Adipocyte (in vitro differentiated cells): ENCODE results near the gene RELN.
A peak's percentile ranks its signal among the peaks of the same experiment; 100 is the strongest.

Experiments used
- DNase-seq: peaks from one replicate; pipeline ENCODE4 v3.0.0-alpha.2; 2015; ENCODE audit warnings: low read depth
- H3K27me3 ChIP-seq: replicated peaks from 2 replicates; pipeline ENCODE4 v1.7.0; 2013; ENCODE audit warnings: mild to moderate bottlenecking, low read length, moderate library complexity; ENCODE audit not compliant: control insufficient read depth, insufficient read depth
- H3K36me3 ChIP-seq: 2 replicates; pipeline ENCODE4 v1.7.0; 2013; ENCODE audit warnings: low read length, mild to moderate bottlenecking, moderate library complexity; ENCODE audit not compliant: control insufficient read depth, insufficient read depth, severe bottlenecking
- H3K4me1 ChIP-seq: 2 replicates; pipeline ENCODE4 v1.7.0; 2013; ENCODE audit warnings: mild to moderate bottlenecking, low read length, moderate library complexity; ENCODE audit not compliant: control insufficient read depth, insufficient read depth
- H3K4me3 ChIP-seq: 2 replicates; pipeline ENCODE4 v1.7.0; 2013; ENCODE audit warnings: mild to moderate bottlenecking, low read length, moderate library complexity
- H3K9ac ChIP-seq: 2 replicates; pipeline ENCODE4 v1.7.0; 2013; ENCODE audit warnings: mild to moderate bottlenecking, low read length, moderate library complexity
- H3K9me3 ChIP-seq: 2 replicates; pipeline ENCODE4 v1.7.0; 2013; ENCODE audit warnings: mild to moderate bottlenecking, low read length, moderate library complexity; ENCODE audit not compliant: control insufficient read depth

The RELN gene

GRCh38 chr7:103865442-103865841 lies 124.0 kb downstream of the RELN start:
- Histone ChIP-seq H3K4me3 (no peak overlapping the region), H3K9me3 (no peaks in the 10 kb centered on the region), H3K27me3 (no peaks in the 10 kb centered on the region), H3K4me1 (no peaks in the 10 kb centered on the region), H3K36me3 (no peaks in the 10 kb centered on the region), H3K9ac (no peak overlapping the region)
- DNase-seq: no peak

- no peak overlapping the region for H3K4me3 ChIP-seq
- no peaks in the 10 kb centered on the region for H3K36me3 ChIP-seq
- H3K9me3 ChIP-seq: no peaks in the 10 kb centered on the region
- H3K27me3 ChIP-seq: no peaks in the 10 kb centered on the region
- H3K4me1 ChIP-seq: no peaks in the 10 kb centered on the region
- no peak overlapping the region for H3K9ac ChIP-seq
- DNase-seq: no peak
Measured at GRCh38 chr7:103862302-103863035, 127.0 kb downstream of the RELN start.

GRCh38 chr7:103859709-103860108 lies 129.7 kb downstream of the RELN start:
- Histone ChIP-seq H3K27me3 (no peaks in the 10 kb centered on the region), H3K9me3 (no peaks in the 10 kb centered on the region), H3K4me1 (no peaks in the 10 kb centered on the region), H3K36me3 (no peaks in the 10 kb centered on the region), H3K9ac (no peak overlapping the region), H3K4me3 (no peak overlapping the region)
- DNase-seq: no peak

- Histone ChIP-seq H3K36me3 (no peaks in the 10 kb centered on the region), H3K9ac (no peak overlapping the region), H3K4me1 (no peaks in the 10 kb centered on the region), H3K27me3 (no peaks in the 10 kb centered on the region), H3K4me3 (no peak overlapping the region), H3K9me3 (no peaks in the 10 kb centered on the region)
- DNase-seq: no peak
Measured at GRCh38 chr7:103857435-103857834, 132.0 kb downstream of the RELN start.

- H3K9me3 ChIP-seq: no peaks in the 10 kb centered on the region
- H3K27me3 ChIP-seq: no peaks in the 10 kb centered on the region
- no peak for DNase-seq
- no peaks in the 10 kb centered on the region for H3K4me1 ChIP-seq
- H3K4me3 ChIP-seq: no peak overlapping the region
- H3K36me3 ChIP-seq: no peaks in the 10 kb centered on the region
- H3K9ac ChIP-seq: no peak overlapping the region
Measured at GRCh38 chr7:103856929-103857328, 132.5 kb downstream of the RELN start.

GRCh38 chr7:103855671-103856070 lies 133.8 kb downstream of the RELN start:
- H3K36me3 ChIP-seq: no peaks in the 10 kb centered on the region
- no peak overlapping the region for H3K4me3 ChIP-seq
- H3K9me3 ChIP-seq: no peaks in the 10 kb centered on the region
- H3K4me1 ChIP-seq: no peaks in the 10 kb centered on the region
- no peak for DNase-seq
- H3K9ac ChIP-seq: no peak overlapping the region
- no peaks in the 10 kb centered on the region for H3K27me3 ChIP-seq

- H3K27me3 ChIP-seq: no peaks in the 10 kb centered on the region
- DNase-seq: no peak
- H3K4me3 ChIP-seq: no peak overlapping the region
- no peak overlapping the region for H3K9ac ChIP-seq
- no peaks in the 10 kb centered on the region for H3K9me3 ChIP-seq
- no peaks in the 10 kb centered on the region for H3K4me1 ChIP-seq
- no peaks in the 10 kb centered on the region for H3K36me3 ChIP-seq
Measured at GRCh38 chr7:103854611-103855010, 134.8 kb downstream of the RELN start.

- peak; percentile 1 for DNase-seq
Measured at GRCh38 chr7:103851357-103851756, 138.1 kb downstream of the RELN start.

GRCh38 chr7:103843689-103844480 lies 145.6 kb downstream of the RELN start:
- Histone ChIP-seq H3K4me1 (no peaks in the 10 kb centered on the region), H3K9me3 (no peaks in the 10 kb centered on the region), H3K9ac (no peak overlapping the region), H3K27me3 (no peaks in the 10 kb centered on the region), H3K36me3 (no peaks in the 10 kb centered on the region), H3K4me3 (no peak overlapping the region)
- DNase-seq: no peak

More at GRCh38 chr7:103851357-103851756, 138.1 kb downstream of the RELN start:
- no peak overlapping the region for H3K4me3 ChIP-seq
- no peaks in the 10 kb centered on the region for H3K4me1 ChIP-seq
- H3K27me3 ChIP-seq: no peaks in the 10 kb centered on the region
- H3K9ac ChIP-seq: no peak overlapping the region
- no peaks in the 10 kb centered on the region for H3K9me3 ChIP-seq
- H3K36me3 ChIP-seq: no peaks in the 10 kb centered on the region

GRCh38 chr7:103833401-103833800 lies 156.1 kb downstream of the RELN start:
- no peak for DNase-seq
- Histone ChIP-seq H3K27me3 (no peaks in the 10 kb centered on the region), H3K4me1 (no peaks in the 10 kb centered on the region), H3K4me3 (no peak overlapping the region), H3K9me3 (no peaks in the 10 kb centered on the region), H3K36me3 (no peaks in the 10 kb centered on the region), H3K9ac (no peak overlapping the region)

- Histone ChIP-seq H3K4me1 (no peaks in the 10 kb centered on the region), H3K36me3 (no peaks in the 10 kb centered on the region), H3K9me3 (no peaks in the 10 kb centered on the region), H3K4me3 (no peak overlapping the region), H3K9ac (no peak overlapping the region), H3K27me3 (no peaks in the 10 kb centered on the region)
- no peak for DNase-seq
Measured at GRCh38 chr7:103832438-103832837, 157.0 kb downstream of the RELN start.
